Posterior vena cava (tissue), 2 donors: ENCODE measurements around the gene SH3TC1. TPM values are rescaled to one million over a fixed set of nuclear protein-coding genes. Genes with fewer than 3 reads are reported as not detected.
A peak's percentile ranks its signal among the peaks of the same experiment; 100 is the strongest.

ENCODE experiments used
- DNase-seq: peaks from one replicate; pipeline ENCODE4 v3.0.0-alpha.2; 2020; ENCODE audit warnings: low spot score
- intact Hi-C, 2 donors: fragments of 100-400 bp; cut with DNase I; formaldehyde crosslinking; loops; one replicate each; pipeline versions ENCODE4 v1.14.1 to v1.14.2; 2022 to 2023
- total RNA-seq, 2 donors: library from RNA; stranded (reverse); fragmentation: NEBNext Ultra II Directional; extraction: Animal tissue kit (Norgen Biotek cat#: 25700); gene quantifications; one replicate each; pipeline ENCODE4 v1.2.1, GENCODE V29; 2021
- donor health status: DM: yes; HTN: yes; CAD: no.
- donor health status: DM: yes; HTN: yes; CAD: no.

Gene SH3TC1
- total RNA-seq, 2 donors from 2014 or later = 36.6 to 45.1 TPM

DNA sequence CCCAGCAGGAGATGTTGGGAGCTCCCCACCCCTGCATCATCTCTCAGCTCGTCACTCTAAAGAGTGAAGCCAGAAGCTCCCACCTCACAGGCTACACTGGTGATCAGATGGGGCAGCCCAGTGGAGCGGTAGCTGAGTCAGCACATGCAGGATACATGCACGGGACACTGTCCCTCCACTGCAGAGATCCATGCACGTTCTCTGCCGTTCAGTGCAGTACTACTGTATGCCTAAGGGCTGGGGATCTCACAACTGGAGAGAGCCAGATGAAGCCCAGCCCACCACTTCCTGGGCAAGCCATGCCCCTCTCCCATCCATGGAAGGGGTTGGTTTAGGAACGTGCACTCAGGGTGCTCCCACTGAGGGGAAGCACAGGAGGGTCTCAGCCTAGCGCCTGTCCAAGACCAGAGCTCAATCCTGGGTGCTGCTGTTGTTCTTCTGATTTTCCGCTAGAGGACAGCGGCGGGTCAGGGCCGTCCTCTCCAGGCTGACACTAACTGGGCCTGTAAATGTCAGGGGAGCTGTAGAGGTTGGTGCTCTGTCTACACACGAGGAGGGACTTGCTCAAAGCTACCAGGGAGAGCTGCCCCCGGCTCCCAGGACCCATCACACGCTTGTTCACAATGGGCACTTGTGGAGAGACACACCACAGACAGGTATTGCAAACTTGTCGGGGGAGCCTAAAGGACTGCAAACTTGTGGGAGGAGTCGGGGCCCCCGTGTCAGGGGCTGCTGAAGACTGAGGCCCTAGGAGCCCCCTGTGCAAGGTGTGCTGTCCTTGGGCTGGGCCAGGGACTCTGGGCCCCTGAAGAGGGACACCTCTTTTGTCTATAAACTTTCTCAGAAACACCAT, 22.3 kb upstream of the SH3TC1 start:
- no peak for DNase-seq

DNA sequence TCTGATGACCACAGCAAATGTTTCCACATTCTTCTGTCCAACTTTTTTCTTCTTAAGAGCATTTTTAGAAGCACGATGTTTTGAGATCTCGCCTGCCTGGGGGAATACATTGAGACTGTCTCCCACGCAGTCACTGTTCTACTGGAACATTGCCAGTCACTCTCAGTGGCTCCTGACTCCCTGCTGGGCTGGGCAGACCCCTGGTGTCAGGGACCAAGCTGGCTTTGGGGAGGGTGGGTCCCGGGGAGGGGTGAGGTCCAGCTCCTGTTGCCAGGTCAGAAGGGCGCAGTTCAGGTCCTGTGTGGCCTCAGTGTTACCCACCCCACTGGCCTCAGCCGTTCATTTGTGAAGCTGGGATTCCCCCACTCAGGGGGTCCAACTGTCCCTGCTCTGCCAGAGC, 21.5 kb upstream of the SH3TC1 start:
- intact Hi-C loops = loop anchor here in 1 of 2 donors (10.0 kb wide), 1 partner anchor 227 kb away; no protein-coding TSS in a partner anchor
- no peak for DNase-seq

More for the DNA sequence above, 22.3 kb upstream of the SH3TC1 start:
- intact Hi-C loops = loop anchor here in 1 of 2 donors (10.0 kb wide), 1 partner anchor 228 kb away; no protein-coding TSS in a partner anchor

DNA sequence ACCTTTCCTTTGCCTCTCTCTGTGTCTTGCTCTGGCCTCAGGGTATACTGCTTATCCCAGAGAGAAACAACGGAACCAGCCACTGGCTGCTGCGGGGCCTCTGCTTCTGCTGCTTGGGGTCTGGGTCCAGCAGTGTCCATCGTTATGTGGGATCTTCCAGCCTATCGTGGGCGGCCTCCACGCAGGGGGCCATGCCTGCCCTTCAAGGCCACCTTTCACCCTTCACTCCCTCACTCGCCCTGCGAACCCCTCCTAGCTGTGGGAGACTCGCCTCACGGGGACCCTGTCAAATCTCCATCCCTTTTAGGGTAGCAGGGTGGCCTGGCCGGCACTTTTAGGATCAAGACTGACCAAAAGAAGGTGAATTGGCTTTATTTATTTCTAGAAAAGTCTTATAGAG, 21.1 kb upstream of the SH3TC1 start:
- no peak for DNase-seq
- intact Hi-C loops = loop anchor here in 1 of 2 donors (10.0 kb wide), 1 partner anchor 227 kb away; no protein-coding TSS in a partner anchor

DNA sequence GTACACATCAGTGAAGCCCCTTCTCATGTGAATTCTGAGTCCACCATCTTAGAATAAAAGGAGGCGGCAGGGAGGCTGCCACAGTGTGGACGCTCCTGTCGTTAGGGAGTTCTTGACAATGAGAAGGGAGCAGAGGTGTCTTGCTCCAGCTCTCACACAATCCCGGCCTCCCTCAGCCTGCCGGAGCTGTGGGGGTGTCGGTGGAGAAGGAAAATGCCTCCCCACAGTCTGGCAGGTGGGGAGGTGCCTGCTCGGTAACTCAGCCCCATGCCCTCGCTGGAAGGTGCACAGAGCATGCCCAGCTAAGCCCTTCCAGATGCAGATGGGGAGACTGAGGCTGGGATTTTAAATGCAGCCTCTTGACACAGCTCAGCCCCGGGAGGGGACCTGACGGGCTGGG, 20.0 kb upstream of the SH3TC1 start:
- intact Hi-C loops = loop anchor here in 1 of 2 donors (10.0 kb wide), 1 partner anchor 226 kb away; no protein-coding TSS in a partner anchor
- no peak for DNase-seq

DNA sequence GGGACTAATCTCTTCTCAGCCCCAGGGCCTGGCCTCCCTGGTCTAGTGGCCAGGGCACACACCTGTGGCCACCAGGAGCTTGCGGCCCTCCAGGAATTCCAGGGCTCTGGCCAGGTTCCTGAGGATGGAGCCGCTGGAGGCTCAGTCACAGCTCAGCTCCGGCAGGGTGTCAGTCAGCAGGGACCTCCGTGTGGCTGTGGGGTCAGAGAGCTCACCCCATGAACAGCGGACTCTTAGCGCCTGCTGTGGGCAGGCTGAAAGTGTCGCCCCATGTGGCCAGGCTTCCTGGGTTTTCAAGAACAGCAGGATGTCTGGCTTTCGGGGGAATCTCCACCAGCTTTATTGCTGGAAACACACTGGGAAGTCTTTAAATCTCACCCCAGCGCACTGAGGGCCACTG, 19.3 kb upstream of the SH3TC1 start:
- DNase-seq = no peak
- intact Hi-C loops = loop anchor here in 1 of 2 donors (10.0 kb wide), 1 partner anchor 225 kb away; no protein-coding TSS in a partner anchor

DNA sequence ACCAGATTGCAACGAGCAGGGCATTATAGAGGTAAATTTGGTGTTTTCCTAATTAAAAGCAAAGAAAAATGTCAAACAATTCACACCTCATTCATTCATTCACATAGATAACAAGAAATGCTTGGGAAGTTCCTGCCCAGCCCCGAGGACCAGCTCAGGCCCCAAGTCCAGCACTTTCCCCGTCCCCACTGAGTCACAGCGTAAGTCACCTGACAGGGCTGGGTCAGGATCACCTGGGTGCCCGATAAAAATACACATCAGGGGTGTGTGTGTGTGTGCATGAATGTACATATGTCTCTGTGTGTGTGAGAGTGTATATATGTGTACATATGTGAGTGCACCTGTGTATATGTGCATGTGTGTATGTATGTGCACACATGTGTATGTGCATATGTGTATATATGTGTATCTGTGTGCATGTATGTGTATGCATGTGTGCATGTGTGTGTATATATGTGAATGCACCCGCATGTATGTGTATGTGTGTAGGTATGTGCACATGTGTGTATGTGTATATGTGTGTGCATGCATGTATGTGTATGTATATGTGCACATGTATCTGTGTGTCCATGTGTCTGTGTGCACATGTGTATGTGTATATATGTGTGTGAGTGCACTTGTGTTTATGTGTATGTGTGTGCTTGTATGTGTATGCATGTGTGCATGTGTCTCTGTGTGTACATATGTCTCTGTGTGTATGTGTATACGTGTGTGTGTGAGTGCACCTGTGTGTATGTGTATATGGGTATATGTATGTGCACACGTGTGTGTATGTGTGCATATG, 18.6 kb upstream of the SH3TC1 start:
- DNase-seq = no peak
- intact Hi-C loops = no loop called here

DNA sequence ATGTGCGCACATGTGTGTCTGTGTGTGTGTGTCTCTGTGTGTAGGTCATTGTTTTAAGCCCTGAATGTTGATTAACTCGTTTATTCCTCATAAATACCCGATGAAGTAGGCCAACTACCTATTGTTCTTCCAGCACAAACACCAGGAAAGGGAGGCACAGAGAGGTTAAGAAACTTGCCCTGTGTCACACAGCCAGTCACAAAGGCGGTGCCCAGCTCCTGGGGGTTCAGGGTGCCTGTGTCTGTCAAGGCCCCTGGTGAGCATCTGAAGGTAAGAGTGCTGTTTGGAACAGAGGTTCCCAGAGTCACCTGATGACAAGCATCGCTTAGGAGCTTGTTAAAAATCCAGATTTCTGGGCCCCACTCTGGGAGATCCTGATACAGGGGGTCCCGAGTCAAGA, 18.0 kb upstream of the SH3TC1 start:
- intact Hi-C loops = no loop called here
- DNase-seq = no peak

DNA sequence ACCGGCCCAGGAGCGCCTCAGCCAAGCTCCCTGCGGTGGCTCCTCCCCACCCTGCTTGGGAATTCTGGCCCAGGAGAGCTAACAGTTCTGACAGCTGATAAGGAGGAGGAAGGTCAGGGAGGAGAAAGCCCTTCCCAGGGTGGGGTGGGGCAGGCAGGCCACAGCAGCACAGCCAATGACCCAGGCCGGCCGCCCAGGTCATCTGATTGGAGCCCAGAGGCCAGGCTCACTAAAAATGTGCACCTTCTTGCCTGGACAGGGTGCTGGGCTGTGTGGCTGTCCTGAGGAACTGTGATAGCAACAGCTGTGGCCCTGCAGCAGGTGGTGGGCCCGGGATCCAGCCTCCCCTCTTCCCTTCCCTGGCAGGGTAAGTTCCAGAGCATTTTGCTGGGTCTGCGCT, 17.2 kb upstream of the SH3TC1 start:
- no peak for DNase-seq
- intact Hi-C loops = no loop called here

DNA sequence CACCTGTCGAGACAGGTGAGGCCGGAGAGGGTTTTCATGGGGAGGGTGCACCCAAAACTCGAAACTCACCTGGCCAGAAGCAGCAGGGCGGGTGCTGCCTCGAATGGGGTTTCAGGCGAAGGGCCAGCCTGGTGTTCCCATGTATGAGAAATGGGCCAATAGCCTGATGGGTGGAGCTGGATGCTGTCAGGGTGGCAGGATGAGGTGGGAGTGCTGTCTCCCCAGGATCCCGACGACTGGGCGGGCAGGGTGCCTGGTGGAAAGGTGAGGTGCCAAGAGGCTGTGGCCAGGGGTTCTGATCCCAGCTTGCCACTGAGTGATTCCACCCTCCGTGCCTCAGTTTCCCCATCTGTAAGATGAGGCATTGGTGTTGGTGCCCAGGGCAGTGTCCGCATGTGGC, 16.8 kb upstream of the SH3TC1 start:
- intact Hi-C loops = no loop called here
- no peak for DNase-seq

DNA sequence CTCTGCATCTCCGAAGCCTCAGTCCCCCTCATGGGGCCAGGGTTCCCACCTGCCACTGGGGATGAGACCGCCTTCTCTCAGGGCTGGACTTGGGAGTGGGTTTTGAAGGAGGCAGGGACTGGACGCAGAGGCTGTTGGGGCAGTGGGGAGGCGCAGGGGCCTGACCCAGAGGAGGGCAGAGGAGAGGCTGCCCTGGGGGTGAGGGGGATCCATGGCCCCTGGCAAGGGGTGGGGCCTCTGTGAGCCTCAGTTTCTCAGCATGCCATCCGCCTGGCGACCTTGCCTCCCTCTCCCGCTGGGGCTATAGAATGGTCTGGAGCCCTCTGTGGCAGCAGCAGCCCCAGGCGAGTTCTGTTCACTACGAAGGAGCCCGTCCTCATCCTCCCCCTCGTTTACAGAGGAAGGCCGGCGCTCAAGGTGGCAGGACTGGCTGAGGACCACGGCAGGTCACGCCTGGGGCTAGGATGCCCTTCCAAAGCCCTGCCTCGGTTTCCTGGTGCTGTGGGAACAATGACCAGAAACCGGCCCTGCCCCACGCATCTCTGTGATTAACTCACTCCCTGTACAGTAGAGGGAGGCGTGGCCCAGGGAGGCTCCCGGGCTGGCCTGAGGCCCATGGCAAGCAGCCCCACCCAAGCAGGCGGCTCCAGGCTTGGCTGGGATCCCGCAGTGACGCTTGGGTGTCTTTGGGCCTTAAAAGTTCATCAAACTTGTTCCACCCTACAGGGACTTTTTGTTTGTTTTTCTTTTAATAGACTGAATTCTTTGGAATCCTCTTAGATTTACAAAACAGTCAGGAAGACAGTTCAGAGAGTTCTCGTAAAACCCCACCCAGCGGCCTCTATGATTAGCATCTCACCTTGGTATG, 16.0 kb upstream of the SH3TC1 start:
- peak; percentile 94 for DNase-seq
- intact Hi-C loops = no loop called here

DNA sequence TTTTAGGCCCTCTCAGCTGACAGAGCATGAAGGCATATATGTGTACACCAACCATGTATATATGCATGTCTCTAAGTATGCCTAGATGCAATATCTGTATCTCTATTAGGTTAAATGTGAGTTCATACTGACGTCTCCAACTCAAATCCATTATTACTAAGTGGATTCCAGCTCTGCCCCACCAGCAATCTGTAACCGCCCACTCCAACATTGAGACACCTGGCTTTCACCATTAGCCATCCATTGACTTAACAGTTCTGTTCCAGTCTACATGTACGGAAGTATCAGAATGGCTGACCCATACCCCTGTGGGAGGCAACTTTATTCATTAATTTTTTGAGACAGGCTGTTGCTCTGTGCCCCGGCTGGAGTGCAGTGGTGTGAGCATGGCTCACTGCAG, 15.0 kb upstream of the SH3TC1 start:
- no peak for DNase-seq
- intact Hi-C loops = no loop called here

DNA sequence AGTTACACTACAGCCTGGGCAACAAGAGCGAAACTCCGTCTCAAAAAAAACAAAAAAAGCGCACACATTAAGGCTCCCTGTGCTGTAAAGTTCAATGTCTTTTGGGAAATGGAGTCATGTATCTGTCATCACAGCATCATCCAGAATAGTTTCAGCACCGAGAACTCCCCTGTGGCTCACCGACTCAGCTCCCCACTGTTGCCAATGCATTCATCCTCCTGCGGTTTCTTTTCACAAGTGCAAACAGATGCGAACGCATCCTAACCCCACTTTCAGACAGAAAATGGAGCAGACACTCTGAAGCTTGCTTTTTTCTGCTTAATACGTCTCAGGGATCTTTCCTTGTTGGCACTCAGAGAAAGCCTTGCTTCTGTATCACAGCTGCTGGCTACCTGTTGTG, 13.8 kb upstream of the SH3TC1 start:
- DNase-seq = no peak
- intact Hi-C loops = no loop called here

DNA sequence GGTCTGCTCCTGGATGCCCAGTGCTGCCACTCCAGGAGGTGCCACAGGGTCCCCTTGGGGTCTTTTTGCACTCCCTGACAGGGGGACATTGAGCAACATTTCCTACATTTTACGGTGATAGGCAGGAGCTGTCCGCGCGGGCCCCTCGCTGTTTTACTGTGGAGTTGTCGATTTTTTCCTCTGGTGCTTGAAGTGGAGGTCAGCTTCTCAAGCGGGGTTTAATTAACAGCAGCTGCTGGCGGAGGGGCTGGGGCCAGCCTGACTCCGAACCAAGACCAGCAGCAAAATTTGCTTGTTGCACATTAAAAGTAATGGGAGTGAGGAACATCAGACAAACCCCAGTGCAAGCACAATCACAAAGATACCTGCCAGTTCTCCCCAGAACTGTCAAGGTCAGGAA, 13.2 kb upstream of the SH3TC1 start:
- no peak for DNase-seq
- intact Hi-C loops = loop anchor here in 1 of 2 donors (1.0 kb wide), 1 partner anchor 23 kb away; no protein-coding TSS in a partner anchor

DNA sequence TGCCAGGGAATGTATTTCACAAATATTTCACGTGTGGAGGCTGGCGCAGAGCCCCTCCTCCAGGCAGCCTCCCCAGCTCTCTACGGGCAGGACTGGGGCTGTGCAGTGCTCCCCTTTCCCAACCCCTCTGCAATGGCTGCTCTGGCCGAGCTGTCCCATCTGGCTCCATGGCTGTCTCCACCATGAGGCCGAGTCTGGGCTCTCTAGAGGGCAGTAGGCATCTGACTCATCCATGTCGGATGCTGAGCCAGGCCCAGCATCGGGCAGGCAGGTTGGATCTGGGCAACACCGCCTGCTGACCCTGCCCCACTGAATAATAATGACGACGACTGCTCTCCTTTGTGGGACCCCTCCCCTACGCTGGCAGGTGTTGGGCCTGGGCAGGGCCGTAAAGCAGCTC, 11.0 kb upstream of the SH3TC1 start:
- DNase-seq = no peak
- intact Hi-C loops = no loop called here

DNA sequence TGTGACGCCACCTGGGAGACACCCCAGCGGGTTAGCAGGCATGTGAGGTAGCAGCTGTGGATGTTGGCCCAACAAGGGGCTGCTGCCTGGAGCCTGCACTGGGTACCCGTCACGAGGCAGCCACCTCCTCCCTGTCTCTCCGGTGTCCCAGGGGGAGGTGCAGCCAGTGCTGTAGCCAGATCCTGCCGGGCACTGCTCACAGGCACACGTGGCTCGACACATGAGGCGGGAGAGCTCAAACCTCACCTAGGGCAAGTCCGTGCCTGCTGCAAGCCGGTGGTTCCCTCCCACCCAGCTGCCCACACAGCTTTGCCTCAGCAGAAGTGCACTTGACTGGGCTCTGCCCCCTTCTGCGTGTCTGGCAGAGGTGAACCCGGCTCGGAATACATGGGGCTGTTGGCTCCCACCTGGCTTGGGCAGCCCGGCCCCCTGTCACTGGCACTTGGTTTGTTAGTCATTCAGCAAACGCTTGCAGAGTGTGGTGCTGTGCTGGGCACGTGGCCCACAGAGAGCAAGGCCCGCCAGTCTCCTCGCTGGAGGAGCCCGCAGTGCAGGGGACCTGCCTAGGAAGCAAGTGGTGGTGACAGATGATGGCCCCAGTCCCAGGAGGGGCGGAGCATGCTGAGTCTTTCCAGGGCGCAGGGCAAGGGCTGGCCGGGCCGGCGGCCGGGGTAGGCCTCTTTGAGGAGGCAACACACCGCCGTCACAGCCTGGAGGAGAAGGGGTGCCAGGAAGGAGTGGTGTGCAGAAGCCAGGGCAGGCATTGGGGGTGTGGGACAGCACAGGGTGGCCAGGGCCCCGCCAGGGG, 10.1 kb upstream of the SH3TC1 start:
- intact Hi-C loops = no loop called here
- DNase-seq = no peak

DNA sequence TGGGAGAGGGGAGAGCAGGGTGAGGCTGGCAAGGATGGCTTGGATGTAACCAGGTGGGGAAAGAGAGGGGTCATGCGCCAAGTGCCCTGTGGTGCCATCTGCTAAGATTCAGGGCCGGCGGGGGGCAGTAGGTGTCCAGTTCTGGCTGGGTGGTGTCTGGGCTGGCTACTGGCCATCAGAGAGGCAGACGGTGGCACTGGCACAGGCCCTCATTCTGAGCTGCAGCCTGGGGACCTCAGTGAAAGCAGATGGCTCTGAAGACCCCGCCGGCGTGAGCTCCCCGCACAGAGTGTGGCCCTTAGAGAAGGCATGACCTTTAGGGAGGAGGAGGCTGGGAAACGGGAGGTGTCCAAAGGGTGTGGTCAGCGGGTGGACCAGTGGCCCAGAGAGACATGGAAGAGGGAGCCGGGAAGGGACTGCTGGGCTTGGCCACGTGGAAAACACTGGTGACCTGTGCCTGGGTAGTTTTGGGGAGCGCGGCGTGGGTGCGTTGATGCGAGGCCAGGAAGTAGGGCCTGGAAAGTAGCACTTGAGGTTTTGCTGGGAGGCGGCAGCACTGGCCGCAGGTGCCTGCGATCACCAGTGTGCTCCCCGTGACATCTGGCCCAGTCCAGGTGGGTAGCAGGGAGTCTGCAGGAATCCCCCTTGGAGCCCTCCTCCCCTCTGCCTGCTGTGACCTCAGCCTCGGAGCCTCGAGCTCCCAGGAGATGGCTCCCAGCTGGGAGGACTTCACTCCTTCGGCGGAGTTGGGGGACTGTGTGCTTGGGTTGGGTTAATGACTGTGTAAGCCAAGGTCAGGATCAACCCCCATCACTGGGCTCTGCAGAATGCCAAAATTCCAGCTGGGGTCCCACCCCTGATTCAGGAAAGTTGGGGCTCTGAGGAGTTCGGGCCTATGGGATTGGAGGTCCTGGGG, 9.3 kb upstream of the SH3TC1 start:
- intact Hi-C loops = no loop called here
- no peak for DNase-seq

DNA sequence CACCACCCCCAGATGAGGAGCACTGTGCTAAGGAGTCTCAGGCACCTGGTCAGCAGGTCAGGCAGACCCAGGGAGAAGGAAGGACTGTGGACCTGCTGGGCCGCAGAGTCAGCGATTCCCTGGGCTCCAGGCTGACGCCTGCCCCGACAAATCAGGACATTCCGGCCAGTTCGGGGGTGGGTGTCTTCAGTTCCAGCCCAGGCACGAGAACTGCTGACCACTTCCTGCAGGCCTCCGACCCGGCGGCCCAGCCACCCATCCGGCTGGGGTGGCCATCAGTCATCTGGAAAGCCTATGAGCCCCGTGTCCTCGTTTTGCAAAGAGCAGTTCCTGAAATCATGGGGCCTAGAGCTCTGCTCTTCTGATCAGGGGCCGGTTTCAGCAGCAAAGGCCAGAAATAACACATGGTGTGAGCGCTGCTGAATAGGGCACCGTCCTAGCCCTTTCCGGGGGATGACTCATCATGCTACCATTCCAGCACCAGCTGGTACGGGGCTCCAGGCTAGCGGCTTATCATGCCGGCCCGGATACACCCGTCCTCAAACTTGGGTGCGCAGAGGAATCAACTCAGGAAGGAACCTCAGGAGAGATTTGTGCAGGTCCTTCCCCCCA, 7.8 kb upstream of the SH3TC1 start:
- DNase-seq = peak; percentile 93
- intact Hi-C loops = no loop called here
